ENCODE measurements around the gene HLCS.

GRCh38 chr21:36881228-36881627, 85.2 kb downstream of the HLCS start:
- TF ChIP-seq CHD2 (IDR thresholded peaks at IDR 0.05; ENCODE audit: low read length) (no peak), EZH2 (IDR thresholded peaks at IDR 0.05; ENCODE audit: low read depth, low read length, severe bottlenecking) (no peak), RNF2 (IDR thresholded peaks at IDR 0.05; ENCODE audit: borderline replicate concordance, low read depth, low read length, missing control alignments, poor library complexity, severe bottlenecking) (no peak), MAX (IDR thresholded peaks at IDR 0.05) (no peak), RAD21 (IDR thresholded peaks at IDR 0.05 in 1 of 2, conservative IDR thresholded peaks at IDR 0.05 in 1 of 2; ENCODE audit: low read depth in 2 of 2, low read length in 2 of 2) (no peak)

All from H1 (cell line).